HFFc6 (cell line): ENCODE measurements around the gene PPP2CA. TPM values are rescaled to one million over a fixed set of nuclear protein-coding genes. Genes with fewer than 3 reads are reported as not detected.

Experiments used
- DNase-seq: peaks from one replicate; pipeline ENCODE4 v3.0.0-alpha.2; 2018
- H3K27ac Mint-ChIP-seq: 2 replicates; pipeline ENCODE4 v1.8.0; 2020; ENCODE audit warnings: mild to moderate bottlenecking, mixed read lengths
- H3K27me3 Mint-ChIP-seq: 2 replicates; pipeline ENCODE4 v1.8.0; 2021; ENCODE audit warnings: mild to moderate bottlenecking, moderate library complexity, mixed read lengths; ENCODE audit not compliant: insufficient read depth
- H3K36me3 Mint-ChIP-seq: 2 replicates; pipeline ENCODE4 v1.8.0; 2021; ENCODE audit warnings: low read depth, mixed read lengths
- H3K4me1 Mint-ChIP-seq: 2 replicates; pipeline ENCODE4 v1.8.0; 2020; ENCODE audit warnings: low read depth, mixed read lengths
- H3K4me3 Mint-ChIP-seq: 2 replicates; pipeline ENCODE4 v1.8.0; 2020; ENCODE audit warnings: mild to moderate bottlenecking, moderate library complexity, mixed read lengths
- H3K9me3 Mint-ChIP-seq: 2 replicates; pipeline ENCODE4 v1.8.0; 2020; ENCODE audit warnings: mild to moderate bottlenecking, mixed read lengths
- long read RNA-seq: library from polyadenylated mRNA; unstranded; transcript quantifications from one replicate; pipeline ENCODE4 v2.0.0, GENCODE V29; 2019
- total RNA-seq, 6 experiments: library from RNA; stranded (reverse); fragmentation: NEBNext Ultra II Directional; extraction: Animal tissue kit (Norgen Biotek cat#: 25700); gene quantifications; 2 replicates in 1 of 6; 3 replicates in 5 of 6; pipeline ENCODE4 v1.2.3, GENCODE V29; 2021
- TF ChIP-seq, protein P1 (sequence below): fragments of 200-600 bp; sonication (generic); IDR thresholded peaks from 2 replicates; pipeline ENCODE4 v1.5.0; 2021; ENCODE audit warnings: antibody characterized with exemption, mild to moderate bottlenecking

PPP2CA gene
- 100 to 1,000 TPM; 153 to 172 (median 156) TPM for total RNA-seq
- long read RNA-seq, full-length matches to known transcripts = 264 of 283 reads
- long read RNA-seq, partial matches to known transcripts = 8 of 283 reads
- long read RNA-seq, other reads (novel, unspliced or antisense) = 11 of 283 reads

- TF ChIP-seq, protein P1, sequence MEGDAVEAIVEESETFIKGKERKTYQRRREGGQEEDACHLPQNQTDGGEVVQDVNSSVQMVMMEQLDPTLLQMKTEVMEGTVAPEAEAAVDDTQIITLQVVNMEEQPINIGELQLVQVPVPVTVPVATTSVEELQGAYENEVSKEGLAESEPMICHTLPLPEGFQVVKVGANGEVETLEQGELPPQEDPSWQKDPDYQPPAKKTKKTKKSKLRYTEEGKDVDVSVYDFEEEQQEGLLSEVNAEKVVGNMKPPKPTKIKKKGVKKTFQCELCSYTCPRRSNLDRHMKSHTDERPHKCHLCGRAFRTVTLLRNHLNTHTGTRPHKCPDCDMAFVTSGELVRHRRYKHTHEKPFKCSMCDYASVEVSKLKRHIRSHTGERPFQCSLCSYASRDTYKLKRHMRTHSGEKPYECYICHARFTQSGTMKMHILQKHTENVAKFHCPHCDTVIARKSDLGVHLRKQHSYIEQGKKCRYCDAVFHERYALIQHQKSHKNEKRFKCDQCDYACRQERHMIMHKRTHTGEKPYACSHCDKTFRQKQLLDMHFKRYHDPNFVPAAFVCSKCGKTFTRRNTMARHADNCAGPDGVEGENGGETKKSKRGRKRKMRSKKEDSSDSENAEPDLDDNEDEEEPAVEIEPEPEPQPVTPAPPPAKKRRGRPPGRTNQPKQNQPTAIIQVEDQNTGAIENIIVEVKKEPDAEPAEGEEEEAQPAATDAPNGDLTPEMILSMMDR = no peak; the same call in 1 of the 2 replicates
- Mint-ChIP-seq H3K4me3 (peak within 1 kb of the TSS; percentile 88), H3K27ac (peak within 1 kb of the TSS; percentile 98), H3K36me3 (peaks cover 24% of the 10 kb centered on the region), H3K4me1 (peaks cover 50% of the 10 kb centered on the region), H3K9me3 (no peaks in the 10 kb centered on the region), H3K27me3 (peaks cover 5% of the 10 kb centered on the region)
- peak; percentile 98 for DNase-seq
These were observed at the start of gene PPP2CA for GRCh38 chr5:134225780-134226440. Gene PPP2CA, minus strand, starts transcription at chr5:134226073. Its CDS starts 212 bp downstream, at chr5:134225861.

- TF ChIP-seq, protein P1 = no peak
- H3K36me3 Mint-ChIP-seq = no peaks in the 10 kb centered on the region
- no peak for DNase-seq
- no peak overlapping the region for H3K27ac Mint-ChIP-seq
- H3K4me3 Mint-ChIP-seq = no peak overlapping the region
- no peaks in the 10 kb centered on the region for H3K4me1 Mint-ChIP-seq
- peaks cover 8% of the 10 kb centered on the region for H3K27me3 Mint-ChIP-seq
- H3K9me3 Mint-ChIP-seq = no peaks in the 10 kb centered on the region
These were observed 47.9 kb upstream of the PPP2CA start for GRCh38 chr5:134273642-134274395.

DNA sequence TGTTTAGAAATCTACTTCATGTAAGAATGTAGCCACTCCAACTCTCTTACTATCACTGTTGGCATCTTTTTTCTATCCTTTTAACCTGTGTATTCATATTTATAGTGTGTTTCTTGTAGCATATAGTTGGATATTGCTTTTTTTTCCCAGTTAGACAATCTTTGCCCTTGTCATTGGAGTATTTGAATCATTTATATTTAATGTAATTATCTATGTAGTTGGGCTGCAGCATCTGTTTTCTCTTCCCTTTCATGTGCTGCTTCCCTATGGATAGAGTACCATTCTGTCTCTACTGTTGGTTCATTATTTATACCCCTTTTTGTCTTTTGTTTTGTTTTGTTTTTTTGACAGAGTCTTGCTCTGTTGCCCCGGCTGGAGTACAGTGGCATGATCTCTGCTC, 45.2 kb upstream of the PPP2CA start:
- no peak overlapping the region for H3K4me3 Mint-ChIP-seq
- H3K9me3 Mint-ChIP-seq = no peaks in the 10 kb centered on the region
- no peak overlapping the region for H3K27ac Mint-ChIP-seq
- H3K4me1 Mint-ChIP-seq = peaks cover 8% of the 10 kb centered on the region
- TF ChIP-seq, protein P1 = no peak
- peaks cover 8% of the 10 kb centered on the region for H3K27me3 Mint-ChIP-seq
- DNase-seq = no peak
- no peaks in the 10 kb centered on the region for H3K36me3 Mint-ChIP-seq

GRCh38 chr5:134268919-134269318, 43.0 kb upstream of the PPP2CA start:
- DNase-seq = no peak
- Mint-ChIP-seq H3K4me3 (no peak overlapping the region), H3K36me3 (no peaks in the 10 kb centered on the region; the same call in 1 of the 2 replicates), H3K27me3 (peaks cover 6% of the 10 kb centered on the region), H3K27ac (no peak overlapping the region), H3K4me1 (peaks cover 8% of the 10 kb centered on the region), H3K9me3 (0 out of 2 replicates have a peak, but pooled peaks cover under 1% of the 10 kb centered on the region)
- TF ChIP-seq, protein P1 = no peak

DNA sequence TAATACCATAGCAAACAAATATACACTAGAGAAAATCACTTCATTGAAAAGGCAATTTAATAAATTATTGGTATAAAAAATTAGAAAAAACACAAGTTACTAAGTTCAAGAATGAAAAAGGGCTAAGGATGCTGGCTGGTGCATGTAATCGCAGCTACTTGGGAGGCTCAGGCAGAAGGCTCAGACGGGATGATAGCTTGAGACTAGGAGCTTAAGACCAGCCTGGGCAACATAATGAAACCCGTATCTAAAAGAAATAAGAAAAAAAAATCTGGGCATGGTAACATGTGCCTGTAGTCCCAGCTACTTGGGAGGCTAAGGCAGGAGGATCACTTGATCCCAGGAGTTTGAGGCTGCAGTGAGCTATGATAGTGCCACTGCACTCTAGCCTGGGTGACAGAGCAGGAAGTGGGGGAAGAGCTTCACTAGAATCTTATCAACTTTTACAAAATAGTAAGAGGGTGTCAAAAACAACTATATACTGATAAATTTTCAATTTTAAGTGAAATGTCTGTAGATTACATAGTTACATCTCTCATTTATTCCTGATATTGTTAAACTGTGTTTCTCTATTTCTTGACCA, 42.2 kb upstream of the PPP2CA start:
- H3K9me3 Mint-ChIP-seq = peaks cover 8% of the 10 kb centered on the region
- H3K4me1 Mint-ChIP-seq = peaks cover 8% of the 10 kb centered on the region
- peaks cover 3% of the 10 kb centered on the region; the same call in 1 of the 2 replicates for H3K36me3 Mint-ChIP-seq
- DNase-seq = no peak
- H3K27me3 Mint-ChIP-seq = peaks cover 6% of the 10 kb centered on the region
- H3K27ac Mint-ChIP-seq = no peak overlapping the region
- TF ChIP-seq, protein P1 = no peak
- no peak overlapping the region for H3K4me3 Mint-ChIP-seq
